NCI-H187 treated with DMSO at 0.1 percent for 48 hours (cell line): Measurements from ENCODE around the gene MAEA.

Experiments used
- DNase-seq: peaks from one replicate; lab custom pipeline; 2025; lab: John Stamatoyannopoulos, UW

MAEA gene

GRCh38 chr4:1300466-1301455 lies 11.1 kb downstream of the MAEA start:
- no peak for DNase-seq

- no peak for DNase-seq
Measured at GRCh38 chr4:1302159-1302558, 12.5 kb downstream of the MAEA start.

- DNase-seq = no peak
Measured at GRCh38 chr4:1305261-1305711, 15.6 kb downstream of the MAEA start.

GRCh38 chr4:1305781-1306455 lies 16.2 kb downstream of the MAEA start:
- no peak for DNase-seq

GRCh38 chr4:1307951-1308735 lies 18.5 kb downstream of the MAEA start:
- DNase-seq = no peak

- DNase-seq = no peak
Measured at GRCh38 chr4:1309261-1310010, 19.7 kb downstream of the MAEA start.

- no peak for DNase-seq
Measured at GRCh38 chr4:1310031-1310795, 20.5 kb downstream of the MAEA start.

- DNase-seq = no peak
Measured at GRCh38 chr4:1310796-1311631, 21.3 kb downstream of the MAEA start.

GRCh38 chr4:1312821-1313640 lies 23.3 kb downstream of the MAEA start:
- no peak for DNase-seq

GRCh38 chr4:1315306-1315705 lies 25.6 kb downstream of the MAEA start:
- DNase-seq = no peak

GRCh38 chr4:1315836-1316536 lies 26.3 kb downstream of the MAEA start:
- no peak for DNase-seq

- no peak for DNase-seq
Measured at GRCh38 chr4:1316537-1317168, 27.0 kb downstream of the MAEA start.

GRCh38 chr4:1317177-1318045 lies 27.7 kb downstream of the MAEA start:
- DNase-seq = no peak

GRCh38 chr4:1318046-1318375 lies 28.3 kb downstream of the MAEA start:
- DNase-seq = no peak

GRCh38 chr4:1318488-1319213 lies 29.0 kb downstream of the MAEA start:
- no peak for DNase-seq

- no peak for DNase-seq
Measured at GRCh38 chr4:1321486-1321885, 31.8 kb downstream of the MAEA start.
